Esophagus muscularis mucosa (tissue), 3 donors: ENCODE measurements around the gene CEPT1.

Source experiments
- POLR2A ChIP-seq: fragments of 450-650 bp; IDR thresholded peaks from one replicate; pipeline ENCODE4 v1.6.1; 2017; ENCODE audit warnings: antibody characterized with exemption, moderate library complexity, mild to moderate bottlenecking, low read depth
- TF ChIP-seq, protein P1 (sequence below), 3 experiments: fragments of 200-600 bp in 2 of 3; fragments of 450-650 bp in 1 of 3; sonication (generic) in 2 of 3; IDR thresholded peaks; one replicate each; pipeline ENCODE4 v1.5.1; 2017 to 2019; ENCODE audit warnings: antibody characterized with exemption in 3 of 3, mild to moderate bottlenecking in 2 of 3, moderate library complexity in 1 of 3

DNA sequence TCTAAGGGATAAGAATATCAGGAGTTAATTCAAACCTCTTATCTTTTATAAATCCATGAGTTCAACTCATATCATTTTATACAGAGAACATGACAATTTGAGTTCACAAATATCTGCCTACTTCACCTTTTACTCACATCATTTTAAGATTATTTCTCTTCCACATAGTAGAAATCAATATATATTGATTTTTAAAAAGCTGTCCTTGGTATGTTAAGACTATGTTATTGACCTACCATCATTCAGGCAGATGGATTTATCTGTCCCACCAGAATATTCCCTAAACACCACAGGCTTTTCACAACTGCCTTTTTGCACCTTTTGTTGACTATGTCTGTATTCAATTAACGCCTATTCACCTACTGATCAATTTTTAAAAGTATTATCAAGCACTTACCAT, 13.7 kb upstream of the CEPT1 start:
- TF ChIP-seq, protein P1, sequence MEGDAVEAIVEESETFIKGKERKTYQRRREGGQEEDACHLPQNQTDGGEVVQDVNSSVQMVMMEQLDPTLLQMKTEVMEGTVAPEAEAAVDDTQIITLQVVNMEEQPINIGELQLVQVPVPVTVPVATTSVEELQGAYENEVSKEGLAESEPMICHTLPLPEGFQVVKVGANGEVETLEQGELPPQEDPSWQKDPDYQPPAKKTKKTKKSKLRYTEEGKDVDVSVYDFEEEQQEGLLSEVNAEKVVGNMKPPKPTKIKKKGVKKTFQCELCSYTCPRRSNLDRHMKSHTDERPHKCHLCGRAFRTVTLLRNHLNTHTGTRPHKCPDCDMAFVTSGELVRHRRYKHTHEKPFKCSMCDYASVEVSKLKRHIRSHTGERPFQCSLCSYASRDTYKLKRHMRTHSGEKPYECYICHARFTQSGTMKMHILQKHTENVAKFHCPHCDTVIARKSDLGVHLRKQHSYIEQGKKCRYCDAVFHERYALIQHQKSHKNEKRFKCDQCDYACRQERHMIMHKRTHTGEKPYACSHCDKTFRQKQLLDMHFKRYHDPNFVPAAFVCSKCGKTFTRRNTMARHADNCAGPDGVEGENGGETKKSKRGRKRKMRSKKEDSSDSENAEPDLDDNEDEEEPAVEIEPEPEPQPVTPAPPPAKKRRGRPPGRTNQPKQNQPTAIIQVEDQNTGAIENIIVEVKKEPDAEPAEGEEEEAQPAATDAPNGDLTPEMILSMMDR (IDR thresholded peaks at IDR 0.05): no peak
- TF ChIP-seq POLR2A: no peak
